CD4-positive, alpha-beta T cell treated with Interleukin-6 for 4 hours (primary cell): ENCODE results near the gene ALCAM.

ENCODE experiments used
- DNase-seq: peaks from one replicate; pipeline ENCODE4 v3.0.0-alpha.2; 2020; ENCODE audit warnings: mixed read lengths

ALCAM gene

DNA sequence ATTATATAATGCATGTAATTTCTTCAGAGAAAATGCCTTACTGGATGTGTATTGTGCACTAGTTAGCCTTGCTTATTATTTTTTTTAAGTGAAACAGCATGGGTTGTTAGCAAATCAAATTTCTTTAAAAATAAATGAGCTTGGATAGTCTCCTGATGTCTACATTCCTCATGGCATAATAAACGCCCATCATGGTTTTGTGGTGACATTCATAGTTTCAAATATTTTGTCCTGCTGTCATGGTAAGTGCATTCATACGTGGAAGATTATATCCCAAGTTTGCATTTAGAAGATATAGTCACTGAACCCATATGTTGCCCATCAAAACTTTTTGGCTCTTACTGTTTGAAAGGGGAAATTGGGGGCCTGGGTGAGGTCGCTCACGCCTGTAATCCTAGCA is 130.7 kb downstream of the ALCAM start:
- no peak for DNase-seq

DNA sequence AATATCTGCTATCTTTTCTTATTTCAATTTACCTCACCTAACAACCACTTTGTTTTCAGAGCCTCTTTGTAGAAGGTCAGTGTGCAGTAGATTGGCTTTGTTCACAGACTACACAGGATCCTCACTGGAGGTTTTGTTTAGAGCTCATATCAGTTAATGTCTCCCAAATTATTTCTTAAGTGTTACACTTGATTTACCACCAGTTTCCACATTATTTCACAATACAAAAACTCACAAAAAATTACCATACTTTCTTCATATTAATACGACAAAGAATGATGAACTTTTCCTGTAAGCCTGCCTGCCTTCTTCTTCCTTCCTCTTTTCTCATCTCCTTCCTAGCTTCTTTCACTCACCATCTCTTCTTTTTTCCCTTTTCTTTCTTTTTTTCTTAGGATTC is 133.3 kb downstream of the ALCAM start:
- DNase-seq: no peak

GRCh38 chr3:105502333-105502732 is 135.6 kb downstream of the ALCAM start:
- DNase-seq: no peak

GRCh38 chr3:105503191-105503593 is 136.5 kb downstream of the ALCAM start:
- no peak for DNase-seq

- DNase-seq: no peak
Observed at GRCh38 chr3:105504440-105504951, 137.8 kb downstream of the ALCAM start.

- DNase-seq: no peak
Observed at GRCh38 chr3:105505170-105505569, 138.5 kb downstream of the ALCAM start.

DNA sequence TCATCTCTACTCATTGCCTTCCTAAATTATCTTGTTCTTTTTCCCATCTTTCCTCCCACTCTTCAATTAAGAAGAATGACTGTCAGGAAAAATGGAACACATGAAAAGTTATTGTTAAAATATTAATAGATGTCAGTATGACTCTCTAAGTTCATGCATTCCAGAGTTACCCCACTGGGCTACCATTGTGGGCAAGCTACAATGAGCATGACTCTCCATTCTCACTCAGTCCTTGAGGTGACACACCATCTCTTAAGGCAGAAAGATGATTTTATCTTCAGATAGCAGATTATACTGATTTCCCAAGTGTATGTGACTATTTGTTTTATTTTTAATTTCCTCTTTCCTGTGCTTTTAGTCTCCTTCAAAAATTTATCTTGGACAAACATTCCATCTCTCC is 144.3 kb downstream of the ALCAM start:
- no peak for DNase-seq

- no peak for DNase-seq
Observed at GRCh38 chr3:105512061-105512460, 145.4 kb downstream of the ALCAM start.

- no peak for DNase-seq
Observed at GRCh38 chr3:105513042-105513441, 146.3 kb downstream of the ALCAM start.

DNA sequence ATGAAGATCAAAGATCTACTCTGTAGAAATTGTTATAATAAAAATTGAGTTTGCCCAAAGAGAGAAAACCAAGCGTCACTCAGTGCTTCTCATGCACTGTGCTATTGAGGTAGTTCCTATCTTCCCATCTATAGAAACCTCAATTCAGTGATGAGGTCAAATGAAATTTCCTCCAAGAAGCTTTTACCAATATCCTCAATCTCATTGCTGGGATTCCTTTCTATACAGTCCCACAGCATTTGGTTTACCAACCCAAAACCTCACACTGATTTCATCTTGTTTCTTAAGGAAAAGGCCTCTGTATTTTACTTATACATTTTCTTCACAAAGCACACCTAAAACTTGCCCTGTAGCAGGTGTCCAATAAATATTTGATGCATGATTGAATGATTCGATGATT is 147.2 kb downstream of the ALCAM start:
- no peak for DNase-seq

GRCh38 chr3:105515372-105515771 is 148.7 kb downstream of the ALCAM start:
- no peak for DNase-seq

DNA sequence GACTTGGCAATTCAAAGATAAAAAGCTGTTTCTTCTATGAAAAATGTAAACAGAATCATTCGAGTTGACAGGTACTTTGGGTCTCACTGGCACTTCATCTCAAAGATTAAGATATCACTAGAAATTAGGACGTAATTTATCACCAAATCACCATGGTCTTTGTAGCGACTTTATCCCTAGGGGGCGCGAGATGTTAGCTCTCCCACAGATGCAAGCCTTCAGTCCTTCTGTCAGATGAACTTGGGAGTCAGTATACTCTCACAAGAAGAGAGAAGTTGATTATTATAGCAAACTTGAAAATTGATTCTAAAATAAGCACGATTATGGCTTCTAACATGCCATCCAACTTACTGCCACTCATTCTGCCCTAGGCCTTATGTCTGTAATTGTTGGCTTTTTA is 150.3 kb downstream of the ALCAM start:
- DNase-seq: no peak

- DNase-seq: no peak
Observed at GRCh38 chr3:105518203-105518602, 151.5 kb downstream of the ALCAM start.

DNA sequence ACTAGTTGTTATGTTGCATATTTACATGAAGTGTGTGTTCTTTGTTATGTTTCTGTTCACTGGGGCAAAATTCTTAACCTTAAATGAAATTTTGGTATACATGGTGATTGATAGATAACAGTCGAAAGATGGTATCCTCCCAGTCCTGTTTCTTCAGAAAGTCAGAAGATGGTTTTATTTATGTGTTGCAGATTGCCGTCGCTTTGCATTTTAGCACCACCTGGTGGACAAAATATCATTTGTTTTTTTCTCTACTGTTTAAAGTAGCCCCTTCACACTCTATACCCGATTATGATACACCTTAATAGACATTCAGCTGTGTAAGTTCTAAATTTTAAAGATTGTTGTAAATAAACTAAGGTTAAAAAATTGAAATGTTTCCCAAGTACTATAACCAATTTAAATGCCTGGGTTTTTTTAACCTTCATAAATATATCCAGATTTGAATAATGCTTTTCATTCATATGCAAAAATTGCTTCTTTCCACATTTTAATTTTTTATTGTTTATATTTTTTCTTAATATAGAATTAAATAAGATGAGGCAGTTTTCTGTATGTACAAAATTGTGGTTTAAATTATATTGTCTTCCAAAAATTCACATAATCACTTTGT is 152.2 kb downstream of the ALCAM start:
- DNase-seq: peak; percentile 22

GRCh38 chr3:105521770-105522169 is 155.1 kb downstream of the ALCAM start:
- no peak for DNase-seq

DNA sequence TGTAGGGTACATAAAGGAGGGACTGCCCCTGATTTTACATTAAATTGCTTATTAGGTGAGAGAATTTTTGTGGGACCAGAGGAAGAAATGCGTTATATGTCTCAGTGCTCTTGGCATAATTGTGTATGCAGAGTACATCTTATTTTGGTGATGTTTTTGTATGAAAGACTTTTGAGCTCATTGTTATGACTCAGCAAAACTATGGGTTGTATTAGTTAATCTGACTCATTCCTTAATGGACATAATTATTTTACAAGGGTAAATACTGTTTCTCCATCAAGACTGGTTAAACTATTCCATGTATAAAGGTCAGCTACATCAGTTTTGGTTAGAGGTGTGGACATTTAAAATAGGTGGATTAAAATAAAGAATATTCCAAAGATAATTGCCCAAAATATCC is 156.8 kb downstream of the ALCAM start:
- no peak for DNase-seq

- no peak for DNase-seq
Observed at GRCh38 chr3:105525531-105525930, 158.8 kb downstream of the ALCAM start.

GRCh38 chr3:105526360-105527111 is 159.8 kb downstream of the ALCAM start:
- DNase-seq: no peak

DNA sequence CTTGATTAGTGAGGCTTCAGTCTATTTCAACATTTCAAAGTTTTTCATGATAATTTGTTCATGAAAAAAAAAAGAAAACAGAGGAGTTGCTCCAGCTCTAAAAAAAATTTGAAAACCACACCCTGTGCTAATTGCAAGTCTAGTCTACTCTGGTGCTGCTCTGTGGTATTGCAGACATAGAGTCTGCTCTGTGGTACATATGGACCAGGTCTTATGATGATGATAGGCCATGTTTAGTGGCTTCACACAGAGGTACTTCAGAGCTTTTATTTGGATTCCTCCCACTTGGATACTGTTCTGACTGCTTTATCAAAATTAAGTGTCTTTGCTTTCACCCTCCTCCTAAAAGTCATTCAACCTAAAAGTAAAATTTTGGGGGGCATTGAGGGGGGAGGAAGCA is 160.8 kb downstream of the ALCAM start:
- DNase-seq: no peak

GRCh38 chr3:105527949-105528348 is 161.2 kb downstream of the ALCAM start:
- DNase-seq: no peak

DNA sequence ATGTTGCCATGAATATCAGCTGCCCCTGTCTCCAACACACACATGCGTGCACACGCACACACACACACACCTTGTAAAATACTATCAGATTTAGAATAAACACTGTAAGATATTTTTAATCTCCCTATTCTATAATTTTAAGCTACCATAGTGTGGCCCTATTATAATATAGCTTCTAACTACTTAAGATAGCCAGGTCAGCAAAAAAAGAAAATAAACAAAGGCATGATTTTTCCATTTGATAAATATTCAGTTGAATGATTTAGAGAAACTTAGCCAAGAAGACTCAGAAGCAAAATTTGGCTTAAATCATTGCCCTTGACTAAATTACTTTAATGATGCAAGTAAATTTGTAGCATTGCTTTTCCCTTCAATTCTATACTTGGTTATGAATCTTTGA is 162.2 kb downstream of the ALCAM start:
- no peak for DNase-seq

GRCh38 chr3:105529456-105529855 is 162.7 kb downstream of the ALCAM start:
- DNase-seq: no peak

GRCh38 chr3:105532251-105532650 is 165.5 kb downstream of the ALCAM start:
- DNase-seq: no peak

DNA sequence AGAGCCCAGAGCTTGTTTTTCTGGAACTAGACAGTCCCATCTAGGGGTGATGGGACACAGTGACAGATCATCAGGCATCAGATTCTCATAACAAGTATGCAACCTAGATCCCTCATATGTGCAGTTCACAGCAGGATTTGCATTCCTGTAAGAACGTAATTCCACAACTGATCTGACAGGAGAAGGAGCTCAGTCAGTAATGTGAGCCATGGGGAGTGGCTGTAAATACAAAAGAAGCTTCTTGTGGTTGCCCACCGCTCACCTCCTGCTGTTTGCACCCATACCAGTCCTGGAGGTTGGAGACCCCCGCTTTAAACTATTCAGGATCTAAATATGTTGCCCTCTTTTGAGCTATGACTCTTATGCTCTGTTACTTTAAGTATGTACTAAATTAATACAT is 167.3 kb downstream of the ALCAM start:
- DNase-seq: no peak

- DNase-seq: no peak
Observed at GRCh38 chr3:105534491-105534890, 167.8 kb downstream of the ALCAM start.
